RWPE2 (cell line): ENCODE measurements around the gene GORASP2.

Experiments
- ATAC-seq: fragments of 200-7000 bp; cut with Tn5 transposase; 3 replicates; pipeline ENCODE4 v1.9.1; 2021; ENCODE audit warnings: low read depth
- DNase-seq: peaks from one replicate; pipeline ENCODE4 v3.0.0-alpha.2; 2020; ENCODE audit warnings: low spot score
- H3K27ac ChIP-seq: fragments of 450-650 bp; 2 replicates; pipeline ENCODE4 v1.5.1; 2017; ENCODE audit warnings: mild to moderate bottlenecking; ENCODE audit not compliant: poor library complexity, severe bottlenecking
- H3K27me3 ChIP-seq: fragments of 250-450 bp; sonication (Bioruptor Pico); 2 replicates; pipeline ENCODE4 v1.5.1; 2021; ENCODE audit warnings: mild to moderate bottlenecking, moderate library complexity; ENCODE audit not compliant: insufficient read depth, poor library complexity, severe bottlenecking
- H3K36me3 ChIP-seq: fragments of 250-450 bp; sonication (Bioruptor Pico); 2 replicates; pipeline ENCODE4 v1.5.1; 2020; ENCODE audit warnings: low read depth, mild to moderate bottlenecking, moderate library complexity
- H3K4me1 ChIP-seq: fragments of 250-450 bp; sonication (Bioruptor Pico); 2 replicates; pipeline ENCODE4 v1.5.1; 2021; ENCODE audit warnings: mild to moderate bottlenecking, moderate library complexity; ENCODE audit not compliant: insufficient read depth, poor library complexity, severe bottlenecking
- H3K4me3 ChIP-seq: fragments of 250-450 bp; sonication (Bioruptor Pico); 2 replicates; pipeline ENCODE4 v1.5.1; 2021; ENCODE audit warnings: mild to moderate bottlenecking, moderate library complexity; ENCODE audit not compliant: severe bottlenecking
- H3K9me3 ChIP-seq: fragments of 250-450 bp; sonication (Bioruptor Pico); 2 replicates; pipeline ENCODE4 v1.5.1; 2021; ENCODE audit warnings: mild to moderate bottlenecking, moderate library complexity; ENCODE audit not compliant: severe bottlenecking
- TF ChIP-seq, protein P1 (sequence below): fragments of 450-650 bp; IDR thresholded peaks from one replicate; pipeline ENCODE4 v1.5.1; 2017; ENCODE audit warnings: mild to moderate bottlenecking, moderate library complexity; ENCODE audit not compliant: poor library complexity, severe bottlenecking

Gene GORASP2

DNA sequence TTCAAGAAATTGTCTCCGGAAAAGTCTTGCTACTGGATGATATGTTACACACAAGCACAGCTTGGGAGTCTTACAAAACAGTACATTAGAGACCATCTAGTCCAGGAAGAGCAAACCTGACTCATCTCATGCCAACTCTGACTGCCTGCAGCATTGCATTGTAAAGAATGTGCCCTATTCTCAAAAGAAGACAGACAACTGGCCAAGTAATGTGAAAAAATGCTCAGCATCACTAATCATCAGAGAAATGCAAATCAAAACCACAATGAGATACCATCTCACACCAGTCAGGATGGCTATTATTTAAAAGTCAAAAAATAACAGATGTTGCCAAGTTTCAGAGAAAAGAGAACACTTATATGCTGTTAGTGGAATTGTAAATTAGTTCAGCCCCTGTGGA, 42.7 kb upstream of the GORASP2 start:
- ATAC-seq = peak; percentile 97
- H3K36me3 ChIP-seq = no peaks in the 10 kb centered on the region
- TF ChIP-seq, protein P1, sequence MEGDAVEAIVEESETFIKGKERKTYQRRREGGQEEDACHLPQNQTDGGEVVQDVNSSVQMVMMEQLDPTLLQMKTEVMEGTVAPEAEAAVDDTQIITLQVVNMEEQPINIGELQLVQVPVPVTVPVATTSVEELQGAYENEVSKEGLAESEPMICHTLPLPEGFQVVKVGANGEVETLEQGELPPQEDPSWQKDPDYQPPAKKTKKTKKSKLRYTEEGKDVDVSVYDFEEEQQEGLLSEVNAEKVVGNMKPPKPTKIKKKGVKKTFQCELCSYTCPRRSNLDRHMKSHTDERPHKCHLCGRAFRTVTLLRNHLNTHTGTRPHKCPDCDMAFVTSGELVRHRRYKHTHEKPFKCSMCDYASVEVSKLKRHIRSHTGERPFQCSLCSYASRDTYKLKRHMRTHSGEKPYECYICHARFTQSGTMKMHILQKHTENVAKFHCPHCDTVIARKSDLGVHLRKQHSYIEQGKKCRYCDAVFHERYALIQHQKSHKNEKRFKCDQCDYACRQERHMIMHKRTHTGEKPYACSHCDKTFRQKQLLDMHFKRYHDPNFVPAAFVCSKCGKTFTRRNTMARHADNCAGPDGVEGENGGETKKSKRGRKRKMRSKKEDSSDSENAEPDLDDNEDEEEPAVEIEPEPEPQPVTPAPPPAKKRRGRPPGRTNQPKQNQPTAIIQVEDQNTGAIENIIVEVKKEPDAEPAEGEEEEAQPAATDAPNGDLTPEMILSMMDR = no peak

DNA sequence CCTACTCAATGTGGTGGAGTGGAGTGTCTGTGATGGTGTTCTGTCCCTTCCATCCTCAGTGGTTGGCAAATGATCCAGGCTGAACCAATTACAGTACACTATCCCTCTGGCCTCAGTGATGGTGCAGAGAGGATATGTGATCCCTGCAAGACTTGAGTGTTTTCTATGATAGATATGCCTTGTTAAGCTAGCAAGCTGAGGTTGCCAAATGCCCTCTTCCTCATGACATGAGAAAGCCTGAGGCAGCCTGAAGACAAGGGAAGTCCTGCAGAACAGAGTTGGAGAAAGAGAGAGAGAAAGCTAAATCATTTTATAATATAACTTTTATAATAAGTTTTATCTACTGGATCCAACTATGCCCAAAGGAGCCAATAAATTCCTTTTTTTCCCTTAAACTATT, 41.6 kb upstream of the GORASP2 start:
- no peak for ATAC-seq
- no peaks in the 10 kb centered on the region for H3K36me3 ChIP-seq

More for the DNA sequence above, 42.7 kb upstream of the GORASP2 start:
- peak overlapping the region; percentile 20 for H3K27ac ChIP-seq
- DNase-seq = no peak
- H3K9me3 ChIP-seq = no peaks in the 10 kb centered on the region
- H3K27me3 ChIP-seq = no peaks in the 10 kb centered on the region
- H3K4me3 ChIP-seq = no peak overlapping the region
- peaks cover 4% of the 10 kb centered on the region for H3K4me1 ChIP-seq

DNA sequence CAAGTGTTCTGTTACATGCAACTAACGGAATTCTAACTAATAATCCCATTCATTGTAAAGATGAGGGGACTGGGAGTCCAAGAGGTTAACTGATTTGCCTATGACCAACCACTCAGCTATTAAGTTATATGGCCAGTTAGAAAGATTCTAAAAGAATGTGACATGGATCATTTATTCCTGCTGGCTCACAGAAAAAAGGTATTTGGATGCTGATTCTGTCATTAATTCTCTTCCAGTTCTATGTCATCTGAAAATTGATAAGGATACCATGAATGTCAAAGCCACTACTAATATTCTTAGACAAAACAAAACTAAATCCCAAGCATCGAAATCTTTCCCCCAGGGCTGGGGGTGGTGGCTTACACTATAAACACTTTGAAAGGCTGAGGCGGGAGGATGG, 41.2 kb upstream of the GORASP2 start:
- Histone ChIP-seq H3K4me1 (peaks cover 4% of the 10 kb centered on the region), H3K36me3 (no peaks in the 10 kb centered on the region), H3K4me3 (no peak overlapping the region), H3K27ac (no peak overlapping the region), H3K27me3 (no peaks in the 10 kb centered on the region), H3K9me3 (no peaks in the 10 kb centered on the region)
- ATAC-seq = no peak
- no peak for DNase-seq
- TF ChIP-seq, protein P1 = no peak

More for the DNA sequence above, 41.6 kb upstream of the GORASP2 start:
- no peaks in the 10 kb centered on the region for H3K9me3 ChIP-seq
- peaks cover 4% of the 10 kb centered on the region for H3K4me1 ChIP-seq
- no peak overlapping the region for H3K27ac ChIP-seq
- no peak overlapping the region for H3K4me3 ChIP-seq
- TF ChIP-seq, protein P1 = no peak
- no peak for DNase-seq
- H3K27me3 ChIP-seq = no peaks in the 10 kb centered on the region

DNA sequence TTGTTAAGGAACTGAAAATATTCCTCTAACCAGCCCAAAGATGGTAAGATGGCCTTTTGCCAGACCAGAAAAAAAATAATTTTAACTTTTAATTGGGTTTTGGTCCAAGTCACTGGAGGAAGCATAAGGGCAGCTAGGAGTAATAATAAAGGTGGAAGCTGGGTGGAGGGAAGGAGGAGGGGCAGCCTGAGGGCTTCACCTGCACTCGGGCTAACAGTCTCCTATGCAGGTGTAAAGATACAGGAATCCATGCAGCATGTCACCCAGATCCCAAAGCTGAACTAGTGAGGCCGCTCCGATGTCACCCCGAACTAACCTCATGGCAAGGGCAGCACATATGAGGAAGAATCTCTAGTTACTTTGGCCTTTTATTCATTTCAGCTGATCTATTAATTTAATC, 37.2 kb upstream of the GORASP2 start:
- DNase-seq = no peak
- ATAC-seq = no peak
- no peaks in the 10 kb centered on the region for H3K27me3 ChIP-seq
- H3K4me3 ChIP-seq = no peak overlapping the region
- no peaks in the 10 kb centered on the region for H3K9me3 ChIP-seq
- no peaks in the 10 kb centered on the region for H3K4me1 ChIP-seq
- TF ChIP-seq, protein P1 = no peak
- no peaks in the 10 kb centered on the region for H3K36me3 ChIP-seq
- no peak overlapping the region for H3K27ac ChIP-seq

DNA sequence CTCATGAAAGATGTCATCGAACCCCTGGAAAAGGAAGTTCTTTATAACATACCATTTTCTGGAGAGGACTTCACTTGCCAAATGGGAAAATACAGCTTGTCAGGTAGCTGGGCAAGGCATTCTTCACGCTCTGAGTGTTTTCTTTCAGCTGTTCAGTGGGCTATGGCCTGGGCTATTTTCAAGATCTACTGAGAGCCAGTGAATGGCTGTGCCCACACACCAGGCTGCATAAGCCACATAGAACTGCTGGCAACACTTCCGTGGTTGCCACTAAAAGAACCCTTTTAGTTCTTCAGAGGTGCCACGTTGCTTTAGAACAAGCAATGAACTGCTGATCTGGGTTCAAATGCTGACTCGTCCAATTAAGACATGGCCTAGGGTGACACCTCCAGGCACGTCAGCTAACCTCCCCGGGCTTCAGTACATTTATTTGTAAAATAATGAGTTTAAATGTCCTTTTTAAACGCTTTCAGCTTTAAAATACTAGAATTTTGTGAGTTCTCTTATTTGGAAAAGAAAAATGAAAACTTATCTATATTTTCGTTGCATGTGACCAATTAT, 36.6 kb upstream of the GORASP2 start:
- TF ChIP-seq, protein P1 = no peak
- ATAC-seq (no peak), DNase-seq (no peak)
- Histone ChIP-seq H3K27me3 (no peaks in the 10 kb centered on the region), H3K27ac (no peak overlapping the region), H3K36me3 (no peaks in the 10 kb centered on the region), H3K4me1 (no peaks in the 10 kb centered on the region), H3K9me3 (no peaks in the 10 kb centered on the region), H3K4me3 (no peak overlapping the region)
